Measurements from ENCODE around the gene ISYNA1. TPM values are rescaled to one million over a fixed set of nuclear protein-coding genes. Genes with fewer than 3 reads are reported as not detected.

Gene ISYNA1
- total and polyA plus RNA-seq, 2 of the 8 experiments (the other 6 are each of a cell fraction or from before 2014, with no cell fraction given) = 207 to 264 TPM

GRCh38 chr19:18418029-18418482, 19.9 kb downstream of the ISYNA1 start:
- Histone ChIP-seq H2AFZ (ENCODE audit: low read length) (no peak overlapping the region), H2AK5ac (ENCODE audit: low read depth, low read length) (no peak overlapping the region), H3K27me3 (replicated peaks in 1 of 4; ENCODE audit: control insufficient read depth in 3 of 4, extremely low read depth in 1 of 4, insufficient read depth in 3 of 4, low read length in 3 of 4) (peaks cover 5 to 29% (median 23%) of the 10 kb centered on the region in 4 experiments), H3K9me3 (ENCODE audit: insufficient read depth in 2 of 2, low read depth in 1 of 2, low read length in 1 of 2) (no peaks in the 10 kb centered on the region), H3K79me1 (ENCODE audit: low read depth, low read length) (no peaks in the 10 kb centered on the region), H4K8ac (ENCODE audit: extremely low read depth, insufficient read depth, low read length) (peak overlapping the region; percentile 11; the same call in 1 of the 2 replicates), H4K20me1 (replicated peaks in 1 of 2; ENCODE audit: control insufficient read depth in 1 of 2, insufficient read depth in 2 of 2, low read length in 2 of 2) (peaks cover 0 to 4% of the 10 kb centered on the region in 2 experiments), H3K4me3 (ENCODE audit: extremely low read depth in 1 of 4, insufficient read depth in 2 of 4, low read depth in 3 of 4, low read length in 4 of 4) (peak overlapping the region in 3 of 4 experiments; percentile 5 to 63 (median 39); a peak in 4 of 8 replicates), H3K4me2 (ENCODE audit: insufficient read depth in 1 of 2, low read depth in 2 of 2, low read length in 2 of 2) (peak overlapping the region; percentile 70 to 88), H3K18ac (ENCODE audit: extremely low read depth, low read length) (peak overlapping the region; percentile 10; the same call in 1 of the 2 replicates), H3K14ac (ENCODE audit: insufficient read length) (no peak overlapping the region), H2BK12ac (ENCODE audit: low read depth, low read length) (peak overlapping the region; percentile 99; the same call in 1 of the 2 replicates), H3K56ac (replicated peaks; ENCODE audit: insufficient read length, low read depth, low read length) (peak overlapping the region; percentile 53), H3K23ac (ENCODE audit: insufficient read length) (no peak overlapping the region), H2BK5ac (ENCODE audit: low read depth, low read length) (peak overlapping the region; percentile 75; the same call in 1 of the 2 replicates), H3K36me3 (ENCODE audit: control insufficient read depth in 2 of 4, insufficient read depth in 4 of 4, low read length in 3 of 4) (no peaks in the 10 kb centered on the region), H3K79me2 (ENCODE audit: control insufficient read depth in 1 of 2, insufficient read depth in 2 of 2, low read length in 2 of 2) (peaks cover 0 to 4% of the 10 kb centered on the region in 2 experiments; a peak in 1 of 4 replicates), H4K91ac (replicated peaks; ENCODE audit: insufficient read length, low read length) (peak overlapping the region; percentile 99), H3K27ac (ENCODE audit: low read depth, low read length) (no peak overlapping the region), H4K5ac (ENCODE audit: insufficient read length, low read depth, low read length) (peak overlapping the region; percentile 44), H3K9ac (replicated peaks in 1 of 4; ENCODE audit: extremely low read depth in 1 of 4, low read depth in 3 of 4, low read length in 3 of 4) (no peak overlapping the region), H3K23me2 (ENCODE audit: low read depth, low read length) (peaks cover 19% of the 10 kb centered on the region; the same call in 1 of the 2 replicates), H2BK20ac (ENCODE audit: low read length) (no peak overlapping the region), H3K4me1 (replicated peaks in 1 of 4; ENCODE audit: control insufficient read depth in 3 of 4, insufficient read depth in 4 of 4, low read length in 3 of 4) (peaks cover 0 to 27% (median 21%) of the 10 kb centered on the region in 4 experiments; a peak in 6 of 7 replicates), H2BK15ac (ENCODE audit: low read length) (peak overlapping the region; percentile 99), H2BK120ac (replicated peaks; ENCODE audit: low read depth, low read length) (no peak overlapping the region), H3K4ac (replicated peaks; ENCODE audit: insufficient read length, low read depth, low read length) (peak overlapping the region; percentile 99)
- no peak for DNase-seq (ENCODE audit: low read depth in 1 of 2, low spot score in 2 of 2)
- WGBS, 2 experiments (ENCODE audit: extremely low coverage in 1 of 2, insufficient coverage in 1 of 2, insufficient read length in 1 of 2, insufficient replicate concordance in 2 of 2, low coverage in 1 of 2, low lambda C conversion rate in 2 of 2, missing lambda C conversion rate in 1 of 2) = 18% methylated on average over 30 of the region's 30 CpGs; no CpG with 5 or more reads in 1 of the 2 experiments
- no peak for FAIRE-seq
- CTCF ChIA-PET (ENCODE audit: partially characterized antibody) = interaction anchor here (1.1 to 11.0 kb wide), 9 partner anchors 8 to 522 kb away, joined by 3 to 177 read pairs (median 7); partner anchors contain the start of gene GDF15
- POLR2A ChIA-PET (ENCODE audit: partially characterized antibody) = interaction anchor here (1.0 to 6.8 kb wide), 12 partner anchors 11 to 137 kb away, joined by 3 to 72 read pairs (median 8); partner anchors contain the start of genes JUND and PGPEP1
- TF ChIP-seq SAP30 (IDR thresholded peaks at IDR 0.05; ENCODE audit: insufficient read depth, insufficient replicate concordance, low read length) (no peak), YY1 (IDR thresholded peaks at IDR 0.05; ENCODE audit: low read depth, low read length) (no peak), NANOG (IDR thresholded peaks at IDR 0.05; ENCODE audit: insufficient read depth, low read depth, low read length, poor library complexity, severe bottlenecking) (no peak), RNF2 (IDR thresholded peaks at IDR 0.05; ENCODE audit: borderline replicate concordance, low read depth, low read length, missing control alignments, poor library complexity, severe bottlenecking) (peak; percentile 18), POLR2AphosphoS5 (IDR thresholded peaks at IDR 0.05; ENCODE audit: low read depth, low read length) (no peak), HDAC2 (IDR thresholded peaks at IDR 0.05; ENCODE audit: borderline replicate concordance in 1 of 2, low read depth in 2 of 2, low read length in 2 of 2) (peak in 1 of 2 experiments; percentile 0; a peak in 1 of 4 replicates), SUZ12 (IDR thresholded peaks at IDR 0.05; ENCODE audit: low read length) (no peak), FOSL1 (IDR thresholded peaks at IDR 0.05; ENCODE audit: insufficient read depth, low read depth, low read length) (no peak), SP1 (IDR thresholded peaks at IDR 0.05; ENCODE audit: low read depth, low read length) (no peak), CEBPB (IDR thresholded peaks at IDR 0.05; ENCODE audit: low read depth, low read length) (no peak), GTF2F1 (IDR thresholded peaks at IDR 0.05; ENCODE audit: borderline replicate concordance, low read depth, low read length) (no peak), TCF12 (IDR thresholded peaks at IDR 0.05; ENCODE audit: low read depth, low read length) (no peak)
